HG03095 (cell line): ENCODE measurements around the gene CISD3.

ENCODE experiments used
- ATAC-seq: cut with Tn5 transposase; IDR thresholded peaks from one replicate; pipeline ENCODE4 v1.9.1; 2021; ENCODE audit warnings: moderate library complexity; ENCODE audit not compliant: unreplicated experiment

CISD3 gene, protein sequence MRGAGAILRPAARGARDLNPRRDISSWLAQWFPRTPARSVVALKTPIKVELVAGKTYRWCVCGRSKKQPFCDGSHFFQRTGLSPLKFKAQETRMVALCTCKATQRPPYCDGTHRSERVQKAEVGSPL

DNA sequence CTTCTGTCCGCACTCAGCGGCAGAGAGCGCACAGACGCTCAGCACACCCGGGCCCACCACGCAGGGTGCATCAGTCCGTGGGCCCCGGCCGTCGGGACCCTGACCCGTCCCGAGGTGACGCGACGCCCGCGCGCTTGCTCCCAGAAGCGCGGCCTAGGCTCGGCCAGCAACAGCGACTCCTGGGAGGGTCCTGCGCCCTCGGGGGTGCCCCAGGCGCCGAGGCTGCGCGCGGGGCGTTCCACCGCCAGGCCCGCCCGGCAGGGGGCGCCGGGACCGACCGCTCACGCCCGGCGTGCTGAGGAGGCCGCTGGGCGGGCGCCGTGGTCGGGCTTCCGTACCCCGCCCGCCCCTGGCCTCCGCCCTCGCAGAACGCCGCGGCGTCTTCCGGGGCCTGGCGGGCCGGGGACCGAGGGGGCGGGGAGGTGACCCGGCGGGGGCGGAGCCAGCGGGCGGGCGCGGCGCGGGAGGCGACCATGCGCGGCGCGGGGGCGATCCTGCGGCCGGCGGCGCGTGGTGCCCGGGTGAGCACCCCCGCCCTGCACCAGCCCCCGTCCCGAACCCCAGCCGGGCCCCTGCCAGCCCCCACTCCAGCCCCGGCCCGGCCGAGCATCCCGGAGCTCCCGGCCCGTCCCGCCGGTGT is at the start of gene CISD3:
Gene CISD3, plus strand, starts transcription at position 456 of the 640 bp plus-strand sequence. Its CDS starts 18 bp downstream, at position 474.
- peak; percentile 71 for ATAC-seq

DNA sequence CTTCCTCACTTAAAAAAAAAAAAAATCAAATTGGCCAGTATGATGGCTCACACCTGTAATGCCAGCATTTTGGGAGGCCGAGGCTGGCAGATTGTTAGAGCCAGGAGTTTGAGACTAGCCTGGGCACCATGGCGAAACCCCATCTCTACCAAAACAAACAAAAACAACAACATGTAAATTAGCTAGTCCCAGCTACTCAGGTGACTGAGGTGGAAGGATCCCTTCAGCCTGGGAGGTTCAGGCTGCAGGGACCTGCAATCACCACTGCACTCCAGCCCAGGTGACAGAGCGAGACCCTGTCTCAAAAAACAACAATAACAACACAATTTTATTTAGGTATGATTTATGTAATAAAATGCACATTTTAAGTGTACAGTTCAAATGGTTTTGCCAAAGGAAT is 49.0 kb upstream of the CISD3 start:
- no peak for ATAC-seq

DNA sequence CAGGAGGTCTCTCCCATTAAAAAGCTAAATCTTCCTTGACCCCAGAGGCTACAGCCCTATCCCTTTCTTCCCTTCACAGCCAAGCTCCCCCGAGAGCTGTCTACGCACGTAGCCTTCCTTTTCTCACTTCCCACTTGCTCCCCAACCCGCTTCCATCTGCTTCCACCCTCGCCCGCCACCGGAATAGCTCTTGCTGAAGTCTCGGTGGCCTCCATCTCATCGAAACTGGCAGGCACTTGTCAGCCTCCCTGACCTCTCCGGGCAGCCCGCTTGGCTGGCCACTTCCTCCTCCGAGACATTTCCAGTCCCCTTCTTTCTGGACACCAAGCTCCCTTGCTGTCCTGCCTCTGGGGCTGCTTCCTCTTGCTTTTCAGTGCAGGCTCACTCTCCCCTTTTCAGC is 44.6 kb upstream of the CISD3 start:
- no peak for ATAC-seq

DNA sequence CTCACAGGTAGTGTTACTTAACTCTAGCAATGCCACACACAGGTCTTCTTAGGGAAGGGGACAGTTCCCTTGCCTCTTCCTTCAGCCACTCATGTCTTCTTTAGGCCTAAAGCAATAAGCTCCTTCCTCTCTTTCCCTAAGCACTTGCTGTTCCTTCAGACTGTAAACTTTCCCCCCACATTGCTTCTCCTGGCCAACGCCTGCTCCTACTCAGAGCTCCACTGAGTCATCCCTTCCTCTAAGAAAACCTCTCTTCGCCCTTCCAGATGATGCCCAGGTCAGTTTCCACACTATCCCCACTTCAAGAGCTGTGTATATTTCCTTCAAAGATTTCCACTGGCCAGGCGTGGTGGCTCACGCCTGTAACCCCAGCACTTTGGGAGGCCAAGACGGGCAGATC is 42.9 kb upstream of the CISD3 start:
- no peak for ATAC-seq

DNA sequence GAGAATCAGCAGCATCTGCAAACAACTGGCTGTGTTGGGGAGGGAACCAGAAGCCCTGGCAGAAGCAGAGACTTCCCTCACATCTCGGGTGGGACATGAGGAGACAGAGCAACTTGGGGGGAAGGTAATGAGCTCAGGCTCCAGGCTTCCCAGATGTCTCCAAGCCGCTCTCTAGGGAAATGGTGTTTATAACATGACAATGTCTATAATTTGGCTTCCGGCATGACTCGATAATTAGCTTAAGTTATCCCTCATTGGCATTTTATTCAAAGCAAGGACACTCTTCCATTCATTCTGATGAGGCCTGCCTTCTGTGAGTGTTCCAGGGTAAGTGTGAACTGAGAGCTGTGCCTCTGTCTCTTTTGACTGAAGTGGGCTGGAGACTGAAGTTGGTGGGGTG is 39.8 kb upstream of the CISD3 start:
- ATAC-seq, result no peak

DNA sequence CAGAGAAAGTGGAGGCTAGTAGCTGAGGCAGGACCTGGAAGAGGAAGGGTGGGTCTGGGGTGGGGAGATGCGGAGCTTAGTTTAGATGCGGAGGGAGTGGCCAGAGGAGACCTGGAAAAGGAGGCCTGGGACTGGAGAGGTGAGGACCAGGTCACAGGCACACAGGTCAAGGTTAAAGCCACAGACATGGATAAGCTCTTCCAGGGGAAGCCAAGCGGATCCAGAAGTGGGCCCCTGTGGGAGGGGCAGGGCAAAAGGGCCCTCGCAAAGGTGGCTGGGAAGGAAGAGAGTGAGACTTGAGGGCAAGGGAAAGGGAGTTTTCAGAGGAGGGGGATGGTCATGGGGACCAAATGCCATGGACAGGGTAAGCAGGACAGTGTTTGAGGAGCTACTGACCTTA is 39.0 kb upstream of the CISD3 start:
- no peak for ATAC-seq

DNA sequence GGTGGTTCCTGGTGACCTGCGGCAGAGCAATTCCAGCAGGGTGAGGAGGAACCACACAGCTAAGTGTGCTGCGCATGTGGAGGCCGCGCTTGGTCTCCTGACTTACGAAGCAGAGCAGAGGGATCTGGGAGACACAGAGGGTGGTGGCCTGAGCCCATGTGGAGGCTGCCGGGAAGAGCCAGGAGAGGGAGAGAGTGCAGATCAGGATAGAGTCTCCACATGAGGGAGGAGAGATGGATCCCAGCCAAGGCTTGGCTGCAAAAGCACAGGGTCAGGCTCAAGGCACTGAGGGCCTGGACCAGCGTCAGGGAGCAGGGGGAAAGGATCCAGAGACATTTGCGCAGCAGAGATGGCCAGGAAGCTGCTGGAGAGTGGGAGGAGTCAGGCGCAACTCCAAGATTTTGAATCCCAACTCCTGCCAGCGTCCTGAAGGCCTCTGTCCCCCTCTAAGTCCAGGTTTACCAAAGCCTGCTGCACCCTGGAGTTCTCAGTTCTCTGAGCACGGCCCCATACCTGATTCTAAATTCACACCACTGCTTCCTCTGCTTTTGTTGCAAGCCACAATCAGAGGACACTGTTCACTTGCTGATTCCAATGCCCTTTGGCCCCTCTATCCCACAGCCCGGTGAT is 36.3 kb upstream of the CISD3 start:
- no peak for ATAC-seq

DNA sequence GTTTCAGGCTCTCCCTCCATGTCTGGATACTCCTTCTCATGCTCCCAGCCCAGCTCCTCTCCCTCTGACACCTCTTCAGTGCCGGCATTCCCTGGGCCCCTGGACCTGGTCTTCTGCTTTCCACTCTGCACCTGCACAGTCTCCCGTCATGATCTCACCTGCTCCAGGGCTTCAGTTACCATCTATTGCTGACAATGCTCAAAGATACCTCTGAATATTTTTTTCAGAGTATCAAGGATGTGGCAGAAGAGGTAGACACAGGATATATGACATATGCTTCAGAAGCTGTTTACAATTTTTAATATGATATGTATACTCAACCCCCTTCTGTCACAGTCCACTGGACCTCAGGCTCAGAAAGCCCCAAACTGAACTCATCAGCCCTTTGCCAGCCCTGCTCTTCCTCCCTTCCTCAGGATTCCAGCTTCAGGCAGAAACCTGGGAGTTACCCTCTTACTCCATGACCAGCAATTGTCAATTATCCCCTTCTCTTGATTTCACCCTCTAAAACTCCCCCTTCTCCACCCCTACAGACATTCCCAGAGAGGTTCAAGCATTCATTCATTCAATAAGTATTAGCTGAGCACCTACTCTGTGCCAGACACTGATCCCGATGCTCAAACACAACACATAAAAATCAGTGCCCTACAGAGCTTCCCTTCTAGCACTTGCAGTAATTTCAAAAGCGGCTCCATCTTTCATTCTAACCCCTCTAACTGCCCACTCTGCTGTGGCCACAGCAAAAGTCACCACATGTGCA is 32.9 kb upstream of the CISD3 start:
- ATAC-seq, result no peak

DNA sequence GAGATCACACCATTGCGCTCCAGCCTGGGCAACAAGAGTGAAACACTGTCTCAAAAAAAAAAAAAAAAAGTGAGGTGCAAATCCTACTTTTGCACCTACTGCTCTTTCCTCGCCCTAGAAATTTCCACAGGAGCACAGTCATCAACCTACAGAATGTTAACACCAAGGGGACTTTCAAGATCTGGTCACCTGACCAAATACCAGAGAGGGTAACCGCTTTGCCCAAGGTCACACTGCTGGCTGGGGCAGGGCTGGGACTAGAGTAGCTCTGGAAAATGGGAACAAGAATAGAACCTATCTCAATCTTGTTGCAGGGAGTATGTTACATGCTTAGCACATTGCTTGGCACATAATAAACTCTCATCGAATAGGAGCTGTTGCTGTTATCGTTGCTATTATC is 31.4 kb upstream of the CISD3 start:
- no peak for ATAC-seq

DNA sequence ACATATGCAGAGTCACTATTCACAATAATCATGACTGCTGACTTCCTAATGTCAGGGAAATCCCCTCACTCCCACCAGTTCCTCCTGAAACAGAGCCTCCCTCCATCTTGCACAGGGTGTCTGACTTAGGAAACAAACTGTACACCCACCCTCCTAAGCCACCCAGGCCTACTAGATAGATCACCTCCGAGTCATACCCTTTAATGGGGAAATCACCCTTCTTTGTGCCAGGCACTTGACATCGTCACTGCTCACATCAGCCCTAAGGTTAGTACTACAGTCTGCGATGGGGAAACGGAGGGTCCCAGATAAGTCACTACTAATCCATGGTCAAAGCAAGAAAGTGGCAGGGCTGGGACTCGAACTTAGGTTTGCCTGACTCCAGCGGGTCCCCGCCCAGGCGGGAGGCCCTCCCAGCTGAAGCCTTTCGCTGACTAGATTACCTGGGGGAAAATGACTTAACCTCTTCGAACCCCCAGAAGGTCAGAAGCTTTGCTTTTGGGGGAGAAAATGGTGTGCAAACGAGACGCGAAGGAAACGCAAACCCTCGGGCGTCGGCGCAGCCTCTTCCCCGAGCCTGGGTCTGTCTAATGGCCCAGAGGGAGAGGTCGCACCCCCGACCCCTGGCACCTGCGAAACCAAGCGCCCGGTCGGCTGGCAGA is 28.5 kb upstream of the CISD3 start:
- peak; percentile 11 for ATAC-seq

DNA sequence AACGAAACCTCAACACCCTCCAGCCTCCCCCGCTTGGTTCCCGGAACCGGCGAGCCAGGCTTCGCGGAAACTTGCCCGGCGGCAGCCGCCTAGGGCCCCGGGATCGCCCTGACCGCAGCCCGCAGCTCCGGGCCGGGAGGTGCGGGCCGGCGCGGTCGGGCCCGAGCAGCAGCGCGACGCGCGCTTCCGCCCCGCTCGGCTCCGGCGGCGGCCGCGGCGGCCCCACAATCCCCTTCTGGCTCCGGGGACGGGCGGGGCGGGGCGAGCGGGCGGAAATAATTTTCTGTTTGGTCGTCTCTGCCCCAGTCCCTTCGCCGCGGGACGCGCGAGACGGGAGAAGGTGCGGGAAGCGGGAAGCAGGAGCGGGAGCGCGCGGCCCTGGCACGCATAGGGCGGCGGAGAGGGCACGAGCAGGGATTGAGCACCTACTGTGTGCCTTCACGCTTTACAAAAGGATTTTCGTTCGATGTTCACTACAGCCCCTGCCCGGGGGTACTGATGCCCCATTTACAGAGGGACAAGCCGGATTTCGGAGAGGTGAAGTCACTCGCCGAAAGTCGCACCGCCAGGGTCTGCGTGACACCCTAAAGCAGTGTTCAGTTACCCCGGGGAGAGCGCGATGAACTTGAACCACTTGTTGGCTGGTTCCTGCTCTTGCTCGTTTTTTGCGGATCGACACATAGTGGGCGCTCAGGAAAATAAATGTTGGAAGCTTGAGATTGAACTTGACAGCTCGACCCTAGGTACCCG is 27.8 kb upstream of the CISD3 start:
- ATAC-seq, result peak; percentile 20

DNA sequence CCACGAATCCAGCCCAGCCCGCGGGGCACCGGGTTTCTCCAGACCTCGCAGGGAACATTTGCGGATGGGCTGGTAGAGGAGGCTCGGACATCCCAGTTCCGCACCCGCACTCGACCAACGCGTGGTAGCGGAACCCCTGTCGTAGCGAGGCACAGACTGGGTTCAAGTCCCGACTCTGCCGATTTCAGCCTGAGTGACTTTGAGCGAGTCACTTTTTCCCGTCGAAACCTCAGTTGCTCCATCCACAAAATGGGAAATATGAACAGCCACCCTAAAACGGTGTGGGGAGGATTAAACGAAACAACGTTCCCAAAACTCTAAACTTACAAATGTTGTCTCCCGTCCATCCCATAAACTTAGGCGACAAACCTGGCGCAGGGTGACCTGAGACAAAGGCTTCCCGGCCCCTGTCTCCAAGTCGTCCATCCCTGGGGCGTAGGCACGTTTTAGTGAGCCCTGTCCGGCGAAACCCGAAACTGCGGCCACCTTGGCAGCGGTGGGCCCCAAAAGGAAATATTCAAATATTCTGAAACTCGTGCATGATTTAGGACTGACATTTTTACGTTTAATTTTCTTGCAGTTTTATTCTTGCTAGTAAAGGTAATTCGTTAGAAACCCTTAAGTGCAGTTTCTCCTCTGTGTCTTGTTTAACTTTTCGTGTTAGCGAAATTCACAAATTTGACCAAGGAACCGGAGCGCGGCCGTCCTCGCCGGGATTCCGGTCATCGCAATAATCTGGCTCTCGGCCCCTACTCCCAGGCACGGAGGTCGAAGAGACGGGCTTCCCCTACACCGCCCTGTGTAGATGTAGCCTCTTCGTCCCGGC is 27.0 kb upstream of the CISD3 start:
- no peak for ATAC-seq

DNA sequence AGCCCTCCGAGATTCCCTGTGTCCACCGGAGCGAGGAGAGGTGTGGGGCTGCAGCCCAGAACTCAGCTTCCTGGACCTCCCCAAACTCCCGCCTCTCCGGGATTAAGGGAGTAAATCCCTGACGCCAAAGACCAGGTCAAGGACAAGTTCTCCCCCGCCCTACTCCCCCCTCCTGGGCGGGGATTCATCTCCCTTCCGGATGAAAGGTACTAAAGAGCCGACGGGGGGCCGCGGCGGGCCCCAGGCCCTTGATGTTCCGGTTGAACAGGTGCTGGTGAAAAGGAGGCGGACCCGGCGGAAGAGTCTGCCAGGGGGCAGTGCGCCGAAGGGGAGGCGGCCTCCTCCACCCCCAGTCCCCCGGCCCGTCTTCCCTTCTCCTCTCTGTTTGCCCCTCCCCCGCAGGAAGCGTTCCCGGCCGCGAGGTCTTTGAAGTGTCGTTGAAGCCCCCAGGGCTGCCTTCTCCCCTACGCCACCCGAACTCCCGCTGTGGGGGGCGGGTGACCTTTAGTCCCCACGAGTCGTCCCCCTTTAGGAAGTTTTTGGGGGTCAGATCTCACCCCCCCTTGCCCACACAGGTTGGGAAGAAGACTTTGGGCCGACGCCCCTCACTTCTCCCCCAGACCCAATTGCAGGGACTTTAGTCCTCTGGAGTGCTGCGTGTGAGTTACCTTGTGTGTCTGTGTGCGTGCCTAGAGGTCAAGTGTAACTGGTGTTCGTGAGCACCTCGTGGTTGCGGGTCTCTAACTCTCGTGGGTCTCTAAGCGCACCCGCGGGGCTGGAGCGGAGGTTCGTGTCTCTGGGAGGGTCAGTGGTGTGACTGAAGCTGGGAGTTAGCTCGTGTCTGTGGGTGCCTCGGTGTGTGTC is 26.2 kb upstream of the CISD3 start:
- ATAC-seq, result no peak

DNA sequence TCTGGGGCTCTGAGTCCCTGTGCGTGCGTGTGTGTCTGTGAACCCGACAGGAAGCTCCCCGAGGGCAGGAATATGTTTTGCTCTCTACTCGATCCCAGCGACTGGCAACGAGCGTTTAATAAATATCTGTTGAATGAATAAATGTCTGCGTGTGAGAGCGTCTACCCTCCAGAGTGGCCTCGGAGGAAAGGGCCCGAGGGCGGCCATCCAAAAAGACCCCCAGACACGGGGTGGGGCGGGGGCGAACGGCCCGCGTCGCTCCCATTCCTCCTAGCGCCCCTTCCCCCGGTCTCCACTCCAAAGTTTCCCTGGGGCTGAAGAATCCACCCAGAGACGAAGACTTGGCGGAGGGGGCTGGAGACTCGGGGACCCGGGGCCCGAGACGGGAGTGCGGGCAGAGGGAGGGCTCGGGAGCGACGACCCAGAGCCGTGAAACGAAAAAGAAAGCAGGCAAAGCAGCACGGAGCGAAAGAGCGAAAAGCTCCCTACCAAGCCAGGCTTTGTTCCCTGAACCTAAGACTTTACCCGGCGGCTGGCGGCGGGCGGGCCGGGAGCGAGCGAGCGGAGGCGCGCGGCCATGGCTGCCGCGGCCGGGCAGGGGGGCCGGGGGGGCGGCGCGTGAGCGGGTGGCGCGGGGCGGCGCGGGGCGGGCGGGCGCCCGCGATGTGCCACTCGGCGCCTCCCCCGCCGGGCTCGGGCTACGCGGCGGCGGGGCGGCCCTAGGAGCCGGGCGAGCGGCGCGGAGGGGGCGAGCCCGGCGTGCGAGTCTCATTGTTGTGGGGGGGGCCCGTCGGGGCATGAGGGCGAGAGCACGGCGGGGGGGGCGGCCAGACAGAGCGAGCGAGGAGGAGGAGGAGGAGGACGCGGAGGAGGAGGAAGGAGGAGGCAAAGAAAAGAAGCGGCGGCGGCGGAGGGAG is 25.3 kb upstream of the CISD3 start, which contains the start of gene MLLT6:
Gene MLLT6, plus strand, starts transcription at position 668 of the 917 bp plus-strand sequence. CDS start 360 bp downstream, outside the sequence.
- ATAC-seq, result no peak

DNA sequence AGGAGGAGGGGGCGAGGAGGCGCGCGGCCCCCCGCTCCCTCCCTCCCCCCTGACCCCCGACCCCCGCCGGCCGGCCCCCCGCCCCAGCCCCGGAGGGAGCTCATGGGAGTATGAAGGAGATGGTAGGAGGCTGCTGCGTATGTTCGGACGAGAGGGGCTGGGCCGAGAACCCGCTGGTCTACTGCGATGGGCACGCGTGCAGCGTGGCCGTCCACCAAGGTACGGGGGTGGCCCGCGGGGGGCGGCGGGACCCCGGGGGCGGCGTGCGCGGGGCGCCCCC is 24.7 kb upstream of the CISD3 start:
- ATAC-seq, result no peak

DNA sequence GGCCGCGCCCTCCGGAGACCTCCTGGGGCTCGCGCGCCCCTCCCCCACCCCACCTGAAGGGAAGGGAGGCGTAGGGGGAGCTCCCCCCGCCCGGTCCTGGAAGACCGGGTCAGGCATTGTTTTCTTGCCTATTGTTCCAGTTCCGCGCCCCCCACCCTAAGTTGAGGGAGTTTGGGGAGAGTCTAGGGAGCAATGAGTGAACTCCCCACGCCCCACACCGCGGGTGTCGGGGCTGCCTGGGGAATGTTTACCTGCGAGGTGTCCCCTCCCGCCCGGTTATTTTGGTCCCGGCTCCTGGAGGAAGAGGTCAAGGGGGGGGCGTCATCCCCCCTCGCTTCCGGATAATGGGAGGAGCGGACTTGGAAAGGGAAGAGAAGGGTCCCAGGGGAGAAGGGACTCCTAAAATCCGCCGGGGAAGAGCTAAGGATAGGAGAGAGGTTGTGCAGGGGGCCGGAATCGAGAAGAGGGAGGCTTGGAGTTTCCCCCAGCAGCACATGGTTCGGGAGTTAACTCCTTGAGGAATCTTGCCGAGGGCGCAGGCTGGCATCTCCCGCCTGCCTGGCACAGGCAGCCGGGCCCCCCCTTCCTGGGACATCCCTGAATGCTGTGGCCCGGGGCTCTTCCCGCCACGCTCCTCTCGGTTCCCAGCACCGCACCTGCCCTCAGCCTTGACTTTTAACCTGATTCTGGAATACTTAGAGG is 24.2 kb upstream of the CISD3 start:
- ATAC-seq, result no peak

DNA sequence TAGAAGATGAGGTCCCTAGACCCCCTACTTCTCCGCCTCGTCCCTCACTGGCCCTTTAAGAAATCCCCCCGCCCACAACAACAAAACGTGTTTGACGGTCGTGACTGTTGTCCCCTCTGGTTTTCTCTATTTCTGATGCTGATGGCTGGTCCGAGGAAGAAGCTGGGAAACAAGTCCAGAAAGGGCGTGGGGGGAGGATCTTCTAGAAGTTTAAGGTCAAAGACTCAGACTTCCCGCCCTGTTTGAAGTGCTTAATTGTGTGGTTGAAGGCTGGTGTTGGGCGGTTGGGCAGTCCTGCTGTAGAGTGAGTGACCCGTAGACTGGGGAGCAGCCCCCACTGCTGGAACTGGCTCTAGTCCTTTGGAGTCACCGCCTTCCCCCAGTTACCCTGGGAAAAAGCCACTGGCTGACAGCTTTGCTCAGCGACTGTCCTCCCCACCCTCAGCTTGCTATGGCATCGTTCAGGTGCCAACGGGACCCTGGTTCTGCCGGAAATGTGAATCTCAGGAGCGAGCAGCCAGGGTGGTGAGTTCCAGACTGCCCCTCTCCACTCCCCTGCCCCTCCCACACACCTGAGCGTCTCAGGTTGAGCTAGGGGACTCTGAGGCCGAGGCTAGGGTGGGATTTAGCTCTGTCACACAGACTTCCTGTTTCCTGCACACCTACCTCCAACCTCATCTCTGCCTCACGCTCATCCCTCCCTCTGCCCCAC is 23.5 kb upstream of the CISD3 start:
- no peak for ATAC-seq
